HepG2 (cell line): ENCODE results near the gene CLIC4. TPM values are rescaled to one million over a fixed set of nuclear protein-coding genes. Genes with fewer than 3 reads are reported as not detected.
"Not testable (repeated sequence)": the region's sequence is repeated elsewhere in the genome, so short reads cannot be mapped to it uniquely, and the experiment has no call there.

Experiments used
- ATAC-seq: fragments of 200-7000 bp; cut with Tn5 transposase; 3 replicates; pipeline ENCODE4 v1.9.1; 2020; ENCODE audit warnings: mild to moderate bottlenecking, moderate library complexity
- BruUV-seq: library from RNA; stranded (reverse); fragments of 400-500 nt; replicated peaks from 2 replicates; lab custom pipeline; 2021; lab: Mats Ljungman, UMichigan
- CTCF ChIA-PET: fragments of 300-600 bp; formaldehyde crosslinking; extraction: SDS; loops from one replicate; lab custom pipeline; 2021; ENCODE audit warnings: low total read pairs, inconsistent platforms, low intra/inter-chr PET ratio; lab: Yijun Ruan, JAX
- POLR2A ChIA-PET: fragments of 350-600 bp; sonication (Branson Sonifier 250); formaldehyde crosslinking; loops from one replicate; lab custom pipeline; 2020; ENCODE audit warnings: antibody characterized with exemption, inconsistent platforms; lab: Yijun Ruan, JAX
- DNase-seq: peaks from one replicate; pipeline ENCODE4 v3.0.0-alpha.2; 2015; ENCODE audit warnings: low spot score
- FAIRE-seq: peaks from 3 replicates; lab custom pipeline; 2011; peaks lifted over from hg19 to GRCh38; lab: Jason Lieb, UNC
- H2AFZ ChIP-seq: one replicate; pipeline ENCODE4 v1.6.1; 2011; ENCODE audit warnings: low read length, inconsistent platforms
- H3K27ac ChIP-seq: fragments of 300-600 bp; 3 replicates; pipeline ENCODE4 v1.8.0; 2011; ENCODE audit warnings: mixed run types, mild to moderate bottlenecking, mixed read lengths, low read length, inconsistent platforms; ENCODE audit not compliant: insufficient read depth; ENCODE audit errors: extremely low read length
- H3K27me3 ChIP-seq, 2 experiments: fragments of 200-600 bp in 1 of 2; 2 replicates in 1 of 2; 3 replicates in 1 of 2; pipeline versions ENCODE4 v1.6.0 to v1.8.0; 2011; ENCODE audit warnings: low read length in 2 of 2, mild to moderate bottlenecking in 2 of 2, moderate library complexity in 2 of 2, inconsistent platforms in 1 of 2; ENCODE audit not compliant: insufficient read depth in 2 of 2, control insufficient read depth in 1 of 2
- H3K36me3 ChIP-seq, 2 experiments: fragments of 200-600 bp in 1 of 2; replicated peaks in 1 of 2; 2 replicates in 1 of 2; 3 replicates in 1 of 2; pipeline versions ENCODE4 v1.5.1 to v1.8.0; 2011; ENCODE audit warnings: low read length in 2 of 2, inconsistent platforms in 1 of 2; ENCODE audit not compliant: insufficient read depth in 2 of 2, control insufficient read depth in 1 of 2
- H3K4me1 ChIP-seq: 2 replicates; pipeline ENCODE4 v1.5.1; 2012; ENCODE audit warnings: low read length, inconsistent platforms; ENCODE audit not compliant: insufficient read depth
- H3K4me2 ChIP-seq: 2 replicates; pipeline ENCODE4 v1.6.0; 2011; ENCODE audit warnings: low read depth, low read length, inconsistent platforms
- H3K4me3 ChIP-seq, 3 experiments: fragments of 200-600 bp in 1 of 3; sonication (generic), shearing (Covaris generic) in 1 of 3; replicated peaks in 1 of 3; 2 replicates each; pipeline ENCODE4 v1.5.1; 2011 to 2016; ENCODE audit warnings: low read length in 3 of 3, inconsistent platforms in 2 of 3, low read depth in 2 of 3, mild to moderate bottlenecking in 2 of 3, control low read depth in 1 of 3, mixed read lengths in 1 of 3; ENCODE audit not compliant: insufficient read depth in 1 of 3
- H3K79me2 ChIP-seq: one replicate; pipeline ENCODE4 v1.6.1; 2011; ENCODE audit warnings: low read length, inconsistent platforms; ENCODE audit not compliant: insufficient read depth
- H3K9ac ChIP-seq: 2 replicates; pipeline ENCODE4 v1.6.0; 2011; ENCODE audit warnings: mild to moderate bottlenecking, low read depth, low read length, inconsistent platforms; ENCODE audit not compliant: insufficient read depth
- H3K9me3 ChIP-seq: 2 replicates; pipeline ENCODE4 v1.5.1; 2012; ENCODE audit warnings: mild to moderate bottlenecking, low read length
- H4K20me1 ChIP-seq: 2 replicates; pipeline ENCODE4 v1.6.0; 2011; ENCODE audit warnings: inconsistent platforms, mild to moderate bottlenecking, low read length, moderate library complexity; ENCODE audit not compliant: insufficient read depth
- AHDC1 ChIP-seq: sonication (generic); formaldehyde crosslinking; IDR thresholded peaks from 2 replicates; pipeline ENCODE4 v1.5.1; 2020; ENCODE audit warnings: mild to moderate bottlenecking, missing genetic modification reagents, borderline replicate concordance
- BCL3 ChIP-seq: sonication (generic); formaldehyde crosslinking; IDR thresholded peaks from 2 replicates; pipeline ENCODE4 v1.5.1; 2020; ENCODE audit warnings: mild to moderate bottlenecking, missing genetic modification reagents, moderate library complexity
- CHD4 ChIP-seq: fragments of 200-600 bp; sonication (generic); IDR thresholded peaks from 2 replicates; pipeline ENCODE4 v1.7.0; 2017; ENCODE audit warnings: mild to moderate bottlenecking, low read length, borderline replicate concordance
- HDAC1 ChIP-seq: sonication (generic); formaldehyde crosslinking; IDR thresholded peaks from 2 replicates; pipeline ENCODE4 v1.5.1; 2020; ENCODE audit warnings: mild to moderate bottlenecking, missing genetic modification reagents
- HNF1B ChIP-seq: sonication (generic); formaldehyde crosslinking; IDR thresholded peaks from 2 replicates; pipeline ENCODE4 v1.5.1; 2020; ENCODE audit warnings: mild to moderate bottlenecking, moderate library complexity, missing genetic modification reagents
- PHF8 ChIP-seq: sonication (generic); formaldehyde crosslinking; IDR thresholded peaks from 2 replicates; pipeline ENCODE4 v1.5.0; 2020; ENCODE audit warnings: missing genetic modification reagents
- ZBTB38 ChIP-seq: sonication (generic); formaldehyde crosslinking; IDR thresholded peaks from 2 replicates; pipeline ENCODE4 v1.5.1; 2020; ENCODE audit warnings: mild to moderate bottlenecking, missing genetic modification reagents
- ZNF343 ChIP-seq: sonication (generic); formaldehyde crosslinking; IDR thresholded peaks from 2 replicates; pipeline ENCODE4 v1.4.0; 2020; ENCODE audit warnings: mild to moderate bottlenecking, missing genetic modification reagents
- ZNF460 ChIP-seq: sonication (generic); formaldehyde crosslinking; IDR thresholded peaks from 2 replicates; pipeline ENCODE4 v1.5.1; 2020; ENCODE audit warnings: missing genetic modification reagents, mild to moderate bottlenecking, borderline replicate concordance
- ZNF564 ChIP-seq: sonication (generic); formaldehyde crosslinking; IDR thresholded peaks from 2 replicates; pipeline ENCODE4 v1.8.1; 2023; ENCODE audit warnings: mild to moderate bottlenecking, missing genetic modification reagents
- ZNF572 ChIP-seq: sonication (generic); formaldehyde crosslinking; IDR thresholded peaks from 2 replicates; pipeline ENCODE4 v1.5.1; 2020; ENCODE audit warnings: mild to moderate bottlenecking, missing genetic modification reagents
- ZNF589 ChIP-seq: sonication (generic); formaldehyde crosslinking; conservative IDR thresholded peaks from 2 replicates; pipeline ENCODE4 v1.8.0; 2022; ENCODE audit warnings: mild to moderate bottlenecking, moderate library complexity, missing genetic modification reagents
- ZNF761 ChIP-seq: sonication (generic); formaldehyde crosslinking; conservative IDR thresholded peaks from 2 replicates; pipeline ENCODE4 v1.4.0; 2020; ENCODE audit warnings: mild to moderate bottlenecking, missing genetic modification reagents
- WGBS: methylation state at CpG from one replicate; pipeline ENCODE4 v1.1.6; 2017; ENCODE audit warnings: low lambda C conversion rate; 5-methylcytosine and 5-hydroxymethylcytosine counted together
- in situ Hi-C: cut with HindIII; loops from 2 replicates; pipeline ENCODE4 v1.10.0; 2017; ENCODE audit warnings: low pct_unique_long_range_greater_than_20kb; ENCODE audit not compliant: extremely low pct_ligation_motif_present
- intact Hi-C: fragments of 100-400 bp; cut with micrococcal nuclease; formaldehyde crosslinking; loops from one replicate; pipeline ENCODE4 v1.10.0; 2022; ENCODE audit not compliant: unreplicated experiment
- polyA plus RNA-seq, 8 experiments: library from polyadenylated mRNA; depleted of rRNA in 3 of 8; stranded (reverse) in 7 of 8; unstranded in 1 of 8; fragments of >200 nt; fragmentation: Illumina TruSeq in 4 of 8; extraction: Trizol in 4 of 8; gene quantifications; 2 replicates each; pipeline versions ENCODE4 v1.2.1 to v1.2.3, GENCODE V29; 2011 to 2016; ENCODE audit warnings: low read depth in 4 of 8, missing spikeins in 1 of 8, mixed read lengths in 1 of 8; ENCODE audit not compliant: insufficient read depth in 1 of 8
- total RNA-seq, 5 experiments: library from RNA; depleted of rRNA; stranded (reverse); fragments of >200 nt; fragmentation: Illumina TruSeq; extraction: Trizol; gene quantifications; 2 replicates each; pipeline ENCODE4 v1.2.3, GENCODE V29; 2016; ENCODE audit warnings: low read depth in 1 of 5

The CLIC4 gene
- total and polyA plus RNA-seq, 2 of the 13 experiments (the other 11 are each of a cell fraction or from before 2014, with no cell fraction given), result 23.3 to 77.4 TPM

- H3K36me3 ChIP-seq, H3K9me3 ChIP-seq, DNase-seq, CTCF ChIA-PET: not testable (repeated sequence)
- WGBS, result 74% methylated on average over 9 of the region's 9 CpGs
- ATAC-seq, result peak; percentile 7; the same call in 2 of the 3 replicates
- peak overlapping the region; percentile 22 to 47 (median 41) for H3K4me3 ChIP-seq
- 0 out of 2 replicates have a peak, but pooled peaks have one; percentile 4 for TF ChIP-seq BCL3 (CRISPR knock-in tag)
- TF ChIP-seq CHD4, result peak; percentile 75; the same call in 1 of the 2 replicates
- 0 out of 2 replicates have a peak, but pooled peaks have one; percentile 1 for TF ChIP-seq PHF8 (CRISPR knock-in tag)
- TF ChIP-seq ZNF343 (CRISPR knock-in tag), result 0 out of 2 replicates have a peak, but pooled peaks have one; percentile 55
- peak; percentile 64 for TF ChIP-seq ZNF460 (CRISPR knock-in tag)
- TF ChIP-seq ZNF572, result peak; percentile 37; the same call in 1 of the 2 replicates
- TF ChIP-seq ZBTB38, result peak; percentile 18; the same call in 1 of the 2 replicates
- TF ChIP-seq HNF1B (CRISPR knock-in tag), result peak; percentile 34; the same call in 1 of the 2 replicates
- TF ChIP-seq AHDC1 (CRISPR knock-in tag), result 0 out of 2 replicates have a peak, but pooled peaks have one; percentile 1
- TF ChIP-seq ZNF564 (CRISPR knock-in tag), result peak; percentile 15; the same call in 1 of the 2 replicates
- TF ChIP-seq ZNF761 (CRISPR knock-in tag), result 0 out of 2 replicates have a peak, but pooled peaks have one; percentile 10
- TF ChIP-seq ZNF589 (CRISPR knock-in tag), result 0 out of 2 replicates have a peak, but pooled peaks have one; percentile 37
- peak; percentile 68 for TF ChIP-seq HDAC1 (CRISPR knock-in tag)
- TF ChIP-seq, all 625 proteins: peak for 13; not testable (repeated sequence) for 612
- FAIRE-seq, H3K27me3 ChIP-seq, H3K79me2 ChIP-seq, H2AFZ ChIP-seq, H4K20me1 ChIP-seq, BruUV-seq, in situ Hi-C loops, intact Hi-C loops: not testable (repeated sequence)
- Histone ChIP-seq H3K9ac (peak overlapping the region; percentile 52), H3K27ac (peak overlapping the region; percentile 79), H3K4me1 (peaks cover 60% of the 10 kb centered on the region), H3K4me2 (peak overlapping the region; percentile 70)
- POLR2A ChIA-PET, result interaction anchor here (1.1 to 3.8 kb wide), 11 partner anchors 9 to 210 kb away, joined by 3 to 84 read pairs (median 7); partner anchors contain the start of gene CLIC4
Measured at GRCh38 chr1:24706074-24706389, 39.2 kb upstream of the CLIC4 start.
